ENCODE data around the gene FAM120A. TPM values are rescaled to one million over a fixed set of nuclear protein-coding genes. Genes with fewer than 3 reads are reported as not detected.

The FAM120A gene
- total RNA-seq, 1 experiment from 2014 or later, result 43.2 TPM

DNA sequence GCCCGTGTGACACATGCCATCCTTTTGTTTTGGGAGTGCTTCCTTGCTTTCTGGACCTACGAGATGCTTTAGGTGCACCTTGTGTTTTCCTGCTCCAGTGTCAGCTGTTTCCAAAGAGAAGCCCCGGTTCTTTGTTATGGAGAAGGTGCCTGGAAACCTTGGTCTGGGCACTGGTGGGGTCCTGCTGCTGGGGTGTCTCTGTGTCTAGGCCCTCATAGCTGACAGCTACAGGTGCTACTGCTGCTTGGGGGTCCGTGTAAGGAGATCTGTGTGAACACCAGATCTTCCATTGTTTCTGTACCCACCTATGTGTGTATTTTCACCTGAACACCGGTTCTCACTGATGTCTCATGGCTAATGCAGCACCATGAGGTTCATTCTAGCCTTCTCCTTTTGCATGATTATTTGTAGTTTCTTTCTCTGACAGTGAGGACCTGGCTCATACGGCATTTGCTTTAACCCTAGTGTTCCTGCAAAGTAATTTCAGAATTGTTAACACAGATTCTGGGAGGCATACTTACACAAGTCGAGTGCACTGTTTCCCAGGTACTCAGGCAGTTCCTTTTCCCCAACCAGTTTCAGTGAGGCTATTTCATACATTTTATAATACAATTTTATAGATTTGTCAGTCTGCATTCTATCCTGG, 15.1 kb downstream of the FAM120A start:
- no peaks in the 10 kb centered on the region for H3K9me3 ChIP-seq
- no TSS peak for BruUV-seq (replicated peaks)
- Mint-ChIP-seq H3K27me3 (ENCODE audit: insufficient read depth, unreplicated experiment) (no peaks in the 10 kb centered on the region), H3K36me3 (ENCODE audit: insufficient read depth, unreplicated experiment) (no peaks in the 10 kb centered on the region), H3K4me3 (ENCODE audit: unreplicated experiment) (no peak overlapping the region), H3K4me1 (ENCODE audit: low read depth, unreplicated experiment) (peaks cover 13% of the 10 kb centered on the region), H3K27ac (ENCODE audit: unreplicated experiment) (no peak overlapping the region), H3K9me3 (ENCODE audit: unreplicated experiment) (no peaks in the 10 kb centered on the region)
- no peaks in the 10 kb centered on the region for H3K27me3 ChIP-seq (replicated peaks; ENCODE audit: control insufficient read depth, insufficient read depth, low read length)
- CTCF ChIA-PET, result no interaction called here
- H3K4me3 ChIP-seq (ENCODE audit: low read depth, low read length), result no peak overlapping the region
- intact Hi-C loops (cut with micrococcal nuclease; ENCODE audit: unreplicated experiment), result no loop called here
- POLR2A ChIA-PET, result no interaction called here
- H3K4me1 ChIP-seq, result peaks cover 12% of the 10 kb centered on the region
- no peak for DNase-seq
- H3K36me3 ChIP-seq (ENCODE audit: control insufficient read depth, insufficient read depth, low read length), result no peaks in the 10 kb centered on the region
- TF ChIP-seq, protein P1, sequence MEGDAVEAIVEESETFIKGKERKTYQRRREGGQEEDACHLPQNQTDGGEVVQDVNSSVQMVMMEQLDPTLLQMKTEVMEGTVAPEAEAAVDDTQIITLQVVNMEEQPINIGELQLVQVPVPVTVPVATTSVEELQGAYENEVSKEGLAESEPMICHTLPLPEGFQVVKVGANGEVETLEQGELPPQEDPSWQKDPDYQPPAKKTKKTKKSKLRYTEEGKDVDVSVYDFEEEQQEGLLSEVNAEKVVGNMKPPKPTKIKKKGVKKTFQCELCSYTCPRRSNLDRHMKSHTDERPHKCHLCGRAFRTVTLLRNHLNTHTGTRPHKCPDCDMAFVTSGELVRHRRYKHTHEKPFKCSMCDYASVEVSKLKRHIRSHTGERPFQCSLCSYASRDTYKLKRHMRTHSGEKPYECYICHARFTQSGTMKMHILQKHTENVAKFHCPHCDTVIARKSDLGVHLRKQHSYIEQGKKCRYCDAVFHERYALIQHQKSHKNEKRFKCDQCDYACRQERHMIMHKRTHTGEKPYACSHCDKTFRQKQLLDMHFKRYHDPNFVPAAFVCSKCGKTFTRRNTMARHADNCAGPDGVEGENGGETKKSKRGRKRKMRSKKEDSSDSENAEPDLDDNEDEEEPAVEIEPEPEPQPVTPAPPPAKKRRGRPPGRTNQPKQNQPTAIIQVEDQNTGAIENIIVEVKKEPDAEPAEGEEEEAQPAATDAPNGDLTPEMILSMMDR (IDR thresholded peaks at IDR 0.05; ENCODE audit: insufficient read depth in 1 of 2, low read depth in 1 of 2, low read length in 1 of 2, severe bottlenecking in 1 of 2, unreplicated experiment in 1 of 2), result no peak

DNA sequence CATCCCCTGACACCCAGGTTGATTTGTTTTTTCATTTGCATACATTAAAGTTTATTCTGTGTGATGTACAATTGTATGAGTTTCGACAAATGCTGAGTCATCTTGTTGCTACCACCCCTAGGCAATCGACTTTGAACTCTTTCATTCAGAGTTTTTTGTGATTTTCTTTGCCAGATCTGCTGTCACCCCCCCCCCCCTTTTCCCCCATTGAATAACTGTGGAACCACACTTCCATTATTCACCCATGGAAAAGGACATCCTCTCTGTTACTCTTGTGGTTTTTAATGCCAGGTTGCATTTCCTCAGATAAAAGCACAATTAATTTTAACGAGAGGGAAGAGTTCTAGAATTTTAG, 15.6 kb downstream of the FAM120A start:
- POLR2A ChIA-PET, result no interaction called here
- BruUV-seq (replicated peaks), result no TSS peak
- H3K4me1 Mint-ChIP-seq (ENCODE audit: low read depth, unreplicated experiment), result peaks cover 13% of the 10 kb centered on the region

DNA sequence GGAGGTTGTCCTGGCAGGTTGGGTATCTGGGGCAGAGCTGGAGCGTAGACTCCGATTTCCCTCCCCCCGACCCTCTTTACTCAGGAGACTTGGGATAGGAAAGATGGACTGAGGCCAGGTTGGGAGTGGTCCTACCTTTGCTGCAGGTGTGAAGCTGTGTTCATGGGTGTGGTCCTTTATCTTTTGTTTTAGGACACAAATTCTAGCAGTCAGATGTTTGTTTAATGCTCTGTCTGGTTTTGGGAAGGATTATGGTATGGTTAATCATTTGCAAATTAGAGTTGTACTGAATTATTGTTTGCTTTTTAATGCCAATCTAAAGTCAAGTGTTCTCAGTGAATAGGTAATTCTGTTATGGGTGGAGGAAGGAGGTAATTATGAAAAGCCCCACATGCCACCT, 16.0 kb downstream of the FAM120A start:
- H3K4me1 ChIP-seq, result peaks cover 12% of the 10 kb centered on the region
- no peak overlapping the region for H3K4me3 ChIP-seq (ENCODE audit: low read depth, low read length)
- no peak overlapping the region for H3K4me3 Mint-ChIP-seq (ENCODE audit: unreplicated experiment)
- POLR2A ChIA-PET, result no interaction called here
- TF ChIP-seq, protein P1 (IDR thresholded peaks at IDR 0.05; ENCODE audit: insufficient read depth in 1 of 2, low read depth in 1 of 2, low read length in 1 of 2, severe bottlenecking in 1 of 2, unreplicated experiment in 1 of 2), result no peak
- no peak overlapping the region for H3K27ac Mint-ChIP-seq (ENCODE audit: unreplicated experiment)
- H3K36me3 ChIP-seq (ENCODE audit: control insufficient read depth, insufficient read depth, low read length), result no peaks in the 10 kb centered on the region
- intact Hi-C loops (cut with micrococcal nuclease; ENCODE audit: unreplicated experiment), result no loop called here
- DNase-seq, result no peak
- CTCF ChIA-PET, result no interaction called here
- no TSS peak for BruUV-seq (replicated peaks)
- H3K9me3 ChIP-seq, result no peaks in the 10 kb centered on the region
- no peaks in the 10 kb centered on the region for H3K36me3 Mint-ChIP-seq (ENCODE audit: insufficient read depth, unreplicated experiment)
- no peaks in the 10 kb centered on the region for H3K9me3 Mint-ChIP-seq (ENCODE audit: unreplicated experiment)
- no peaks in the 10 kb centered on the region for H3K27me3 ChIP-seq (replicated peaks; ENCODE audit: control insufficient read depth, insufficient read depth, low read length)
- H3K4me1 Mint-ChIP-seq (ENCODE audit: low read depth, unreplicated experiment), result peaks cover 13% of the 10 kb centered on the region
- H3K27me3 Mint-ChIP-seq (ENCODE audit: insufficient read depth, unreplicated experiment), result no peaks in the 10 kb centered on the region

More for the DNA sequence above, 15.6 kb downstream of the FAM120A start:
- CTCF ChIA-PET, result no interaction called here
- H3K4me3 ChIP-seq (ENCODE audit: low read depth, low read length), result no peak overlapping the region
- H3K36me3 ChIP-seq (ENCODE audit: control insufficient read depth, insufficient read depth, low read length), result no peaks in the 10 kb centered on the region
- intact Hi-C loops (cut with micrococcal nuclease; ENCODE audit: unreplicated experiment), result no loop called here
- Mint-ChIP-seq H3K9me3 (ENCODE audit: unreplicated experiment) (no peaks in the 10 kb centered on the region), H3K4me3 (ENCODE audit: unreplicated experiment) (no peak overlapping the region), H3K36me3 (ENCODE audit: insufficient read depth, unreplicated experiment) (no peaks in the 10 kb centered on the region), H3K27ac (ENCODE audit: unreplicated experiment) (no peak overlapping the region), H3K27me3 (ENCODE audit: insufficient read depth, unreplicated experiment) (no peaks in the 10 kb centered on the region)
- no peak for DNase-seq
- TF ChIP-seq, protein P1 (IDR thresholded peaks at IDR 0.05; ENCODE audit: insufficient read depth in 1 of 2, low read depth in 1 of 2, low read length in 1 of 2, severe bottlenecking in 1 of 2, unreplicated experiment in 1 of 2), result no peak
- H3K9me3 ChIP-seq, result no peaks in the 10 kb centered on the region
- H3K27me3 ChIP-seq (replicated peaks; ENCODE audit: control insufficient read depth, insufficient read depth, low read length), result no peaks in the 10 kb centered on the region
- H3K4me1 ChIP-seq, result peaks cover 12% of the 10 kb centered on the region
